Measurements from ENCODE around the gene FOXN3. TPM values are rescaled to one million over a fixed set of nuclear protein-coding genes. Genes with fewer than 3 reads are reported as not detected.

FOXN3 gene
- total and polyA plus RNA-seq, 9 donors: 56.9 to 172 (median 99.2) TPM

- 8 to 17% (median 13%) methylated on average over 4 of the region's 4 CpGs for WGBS, 3 donors
- Histone ChIP-seq H3K27me3 (no peaks in the 10 kb centered on the region), H3K4me3 (no peak overlapping the region), H3K4me1 (ENCODE audit: insufficient read depth) (peaks cover 24% of the 10 kb centered on the region), H3K9me3 (no peaks in the 10 kb centered on the region), H3K36me3 (no peaks in the 10 kb centered on the region), H3K27ac (peak overlapping the region in 1 of 2 donors; percentile 61)
- intact Hi-C loops (cut with DNase I): loop anchor here in 2 of 4 donors (5.0 to 10.0 kb wide), 2 partner anchors 201 to 672 kb away; no protein-coding TSS in a partner anchor
- TF ChIP-seq POLR2A (IDR thresholded peaks at IDR 0.05): no peak
- no peak for DNase-seq
These were observed 173.7 kb downstream of the FOXN3 start for GRCh38 chr14:89243286-89243685.

- TF ChIP-seq CTCF (IDR thresholded peaks at IDR 0.05) (no peak), POLR2A (IDR thresholded peaks at IDR 0.05) (no peak), EP300 (IDR thresholded peaks at IDR 0.05) (no peak)
- H3K4me1 ChIP-seq (ENCODE audit: insufficient read depth): peaks cover 21% of the 10 kb centered on the region
- DNase-seq: no peak
- H3K27ac ChIP-seq: peak overlapping the region in 1 of 2 donors; percentile 61
- intact Hi-C loops (cut with DNase I): loop anchor here in 2 of 4 donors (5.0 to 10.0 kb wide), 2 partner anchors 200 to 672 kb away; no protein-coding TSS in a partner anchor
- 7 to 18% (median 8%) methylated on average over 9 of the region's 9 CpGs for WGBS, 3 donors
- H3K27me3 ChIP-seq: no peaks in the 10 kb centered on the region
- H3K9me3 ChIP-seq: no peaks in the 10 kb centered on the region
- no peaks in the 10 kb centered on the region for H3K36me3 ChIP-seq
- H3K4me3 ChIP-seq: no peak overlapping the region
These were observed 174.3 kb downstream of the FOXN3 start for GRCh38 chr14:89242652-89243279.

- intact Hi-C loops (cut with DNase I): loop anchor here in 2 of 4 donors (5.0 to 10.0 kb wide), 2 partner anchors 200 to 673 kb away; no protein-coding TSS in a partner anchor
- WGBS, 3 donors: 31 to 46% (median 39%) methylated on average over 8 of the region's 8 CpGs
- no peak overlapping the region for H3K4me3 ChIP-seq
These were observed 174.9 kb downstream of the FOXN3 start for GRCh38 chr14:89241934-89242651.

GRCh38 chr14:89241257-89241656 is 175.8 kb downstream of the FOXN3 start:
- Histone ChIP-seq H3K36me3 (no peaks in the 10 kb centered on the region), H3K9me3 (no peaks in the 10 kb centered on the region), H3K27ac (no peak overlapping the region), H3K4me3 (no peak overlapping the region), H3K27me3 (no peaks in the 10 kb centered on the region), H3K4me1 (ENCODE audit: insufficient read depth) (peaks cover 22% of the 10 kb centered on the region)
- WGBS, 3 donors: 67 to 76% (median 72%) methylated on average over 4 of the region's 4 CpGs
- intact Hi-C loops (cut with DNase I): loop anchor here in 2 of 4 donors (5.0 to 10.0 kb wide), 2 partner anchors 199 to 674 kb away; no protein-coding TSS in a partner anchor
- DNase-seq: no peak
- TF ChIP-seq EP300 (IDR thresholded peaks at IDR 0.05): no peak

More at GRCh38 chr14:89241934-89242651, 174.9 kb downstream of the FOXN3 start:
- H3K9me3 ChIP-seq: no peaks in the 10 kb centered on the region
- no peaks in the 10 kb centered on the region for H3K27me3 ChIP-seq
- TF ChIP-seq CTCF (IDR thresholded peaks at IDR 0.05) (no peak), EP300 (IDR thresholded peaks at IDR 0.05) (no peak), POLR2A (IDR thresholded peaks at IDR 0.05) (no peak)
- no peak for DNase-seq
- H3K36me3 ChIP-seq: no peaks in the 10 kb centered on the region
- H3K27ac ChIP-seq: peak overlapping the region in 1 of 2 donors; percentile 61
- H3K4me1 ChIP-seq (ENCODE audit: insufficient read depth): peaks cover 20% of the 10 kb centered on the region

GRCh38 chr14:89240414-89240813 is 176.6 kb downstream of the FOXN3 start:
- intact Hi-C loops (cut with DNase I): loop anchor here in 2 of 4 donors (5.0 to 10.0 kb wide), 2 partner anchors 198 to 674 kb away; no protein-coding TSS in a partner anchor
- no peaks in the 10 kb centered on the region for H3K9me3 ChIP-seq
- DNase-seq: no peak
- H3K4me3 ChIP-seq: no peak overlapping the region
- H3K4me1 ChIP-seq (ENCODE audit: insufficient read depth): peaks cover 22% of the 10 kb centered on the region
- no peak for TF ChIP-seq EP300 (IDR thresholded peaks at IDR 0.05)
- no peak for TF ChIP-seq POLR2A (IDR thresholded peaks at IDR 0.05)
- TF ChIP-seq CTCF (IDR thresholded peaks at IDR 0.05): no peak
- 82 to 87% (median 86%) methylated on average over 3 of the region's 3 CpGs for WGBS, 3 donors
- H3K36me3 ChIP-seq: no peaks in the 10 kb centered on the region
- no peaks in the 10 kb centered on the region for H3K27me3 ChIP-seq
- no peak overlapping the region for H3K27ac ChIP-seq

Data from ovary (tissue), 9 donors.